Measurements from ENCODE around the gene PLOD3.

DNA sequence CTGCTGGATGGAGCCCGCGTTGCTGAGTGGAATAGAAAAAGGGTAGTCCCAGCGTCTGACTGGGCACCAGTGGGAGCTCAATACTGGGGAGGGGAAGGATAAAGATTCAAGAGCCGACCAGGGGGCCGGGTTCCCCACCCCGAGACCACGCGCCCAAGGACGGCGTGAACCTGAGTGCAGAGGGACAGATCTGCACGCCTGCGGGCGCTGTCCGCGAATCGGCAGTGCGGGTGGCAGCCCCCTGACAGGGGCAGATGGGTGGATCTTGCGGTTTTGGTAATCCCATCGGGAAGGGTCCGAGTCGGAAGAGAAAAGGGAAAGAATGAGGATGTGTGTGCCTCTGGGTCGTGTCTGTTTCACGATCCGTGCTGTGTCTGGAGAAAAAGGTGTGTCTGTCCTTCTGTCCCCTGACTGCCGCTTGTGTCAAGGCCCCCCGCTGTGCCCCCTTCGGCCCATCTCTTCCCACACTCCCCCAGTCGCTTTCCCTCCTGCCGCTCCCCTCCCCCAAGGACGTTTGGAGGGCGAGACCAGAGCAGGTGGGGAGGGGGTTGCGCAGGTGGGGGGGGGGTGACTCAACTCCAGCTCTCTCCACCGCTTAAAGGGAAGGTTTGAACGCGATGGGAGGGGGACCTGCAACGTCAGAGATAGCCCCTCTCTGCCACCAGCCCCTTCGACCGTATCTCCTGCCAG is 51.3 kb downstream of the PLOD3 start:
- TF ChIP-seq CTCF (IDR thresholded peaks at IDR 0.05; ENCODE audit: low read depth, low read length, poor library complexity, severe bottlenecking) (no peak), EZH2phosphoT487 (IDR thresholded peaks at IDR 0.05; ENCODE audit: borderline replicate concordance, low read length) (no peak)

Data from DOHH2 (cell line).